Neutrophil (primary cell): Measurements from ENCODE around the gene ADCY3.
A peak's percentile ranks its signal among the peaks of the same experiment; 100 is the strongest.

Source experiments
- H3K27ac ChIP-seq: fragments of 200-600 bp; sonication (generic); 2 replicates; pipeline ENCODE4 v1.5.1; 2016; ENCODE audit warnings: mild to moderate bottlenecking, moderate library complexity
- H3K27me3 ChIP-seq: fragments of 200-600 bp; sonication (generic); 2 replicates; pipeline ENCODE4 v1.6.0; 2016; ENCODE audit warnings: mild to moderate bottlenecking
- H3K36me3 ChIP-seq: fragments of 200-600 bp; sonication (generic); 2 replicates; pipeline ENCODE4 v1.5.1; 2017
- H3K4me1 ChIP-seq, 2 experiments: fragments of 200-600 bp in 1 of 2; sonication (generic) in 1 of 2; 1 replicate in 1 of 2; 2 replicates in 1 of 2; pipeline versions ENCODE4 v1.5.1 to v1.6.1; 2013 to 2016; ENCODE audit warnings: low read depth in 1 of 2, low read length in 1 of 2, mild to moderate bottlenecking in 1 of 2, moderate library complexity in 1 of 2; ENCODE audit not compliant: control insufficient read depth in 1 of 2, insufficient read depth in 1 of 2
- H3K4me3 ChIP-seq, 2 experiments: fragments of 200-600 bp in 1 of 2; sonication (generic) in 1 of 2; 1 replicate in 1 of 2; 2 replicates in 1 of 2; pipeline ENCODE4 v1.5.1; 2013 to 2016; ENCODE audit warnings: low read depth in 1 of 2, low read length in 1 of 2, mild to moderate bottlenecking in 1 of 2, moderate library complexity in 1 of 2
- H3K9me3 ChIP-seq: fragments of 200-600 bp; sonication (generic); 2 replicates; pipeline ENCODE4 v1.5.1; 2016
- CTCF ChIP-seq: fragments of 200-600 bp; sonication (generic); IDR thresholded peaks from 2 replicates; pipeline ENCODE4 v1.5.1; 2016; ENCODE audit warnings: antibody characterized with exemption

Gene ADCY3

DNA sequence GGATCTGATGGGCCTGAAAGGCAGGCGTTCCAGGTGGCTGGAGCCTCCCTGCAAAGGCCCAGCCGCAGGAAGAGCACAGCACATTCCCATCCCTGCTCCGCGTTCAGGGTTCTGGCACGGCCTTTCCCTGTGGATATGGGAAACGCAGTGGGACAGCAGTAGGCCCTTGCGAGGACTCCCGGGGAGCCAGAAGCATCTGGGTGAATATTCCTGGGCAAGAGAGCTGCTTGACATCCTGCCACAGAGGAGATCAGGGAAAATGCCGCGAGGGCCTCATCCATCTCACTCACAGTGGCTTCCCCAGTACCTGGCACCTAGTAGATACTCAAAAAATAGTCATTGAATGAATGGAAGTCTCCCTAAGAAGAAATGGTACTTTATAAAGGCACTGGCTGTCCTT lies 3.1 kb upstream of the ADCY3 start:
- H3K9me3 ChIP-seq = no peaks in the 10 kb centered on the region
- peaks cover 23 to 28% of the 10 kb centered on the region in 2 experiments for H3K4me1 ChIP-seq
- no peaks in the 10 kb centered on the region for H3K36me3 ChIP-seq
- TF ChIP-seq CTCF = no peak
- H3K27ac ChIP-seq = no peak overlapping the region
- H3K4me3 ChIP-seq = no peak overlapping the region
- H3K27me3 ChIP-seq = peaks cover 73% of the 10 kb centered on the region

DNA sequence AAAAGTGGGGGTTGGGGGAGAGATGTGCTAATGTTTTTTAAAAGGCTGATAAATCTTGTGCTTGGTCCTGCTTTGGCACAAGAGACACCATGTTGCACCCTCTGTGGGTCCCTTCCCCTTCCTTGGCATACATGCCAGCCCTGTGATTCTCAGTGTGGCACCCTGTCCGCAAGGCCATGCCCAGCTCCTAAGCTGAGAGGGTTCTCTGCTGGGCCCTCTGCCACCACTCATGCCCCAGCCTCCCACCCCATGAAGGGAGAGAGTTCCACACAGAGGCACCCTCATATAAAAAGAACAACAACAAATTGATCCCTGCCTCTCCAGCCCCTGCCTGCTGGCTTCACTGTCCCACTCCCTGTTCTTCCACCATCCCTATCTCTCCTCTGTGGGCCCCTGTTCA lies 2.5 kb upstream of the ADCY3 start:
- no peak overlapping the region for H3K4me3 ChIP-seq
- peaks cover 23 to 28% of the 10 kb centered on the region in 2 experiments for H3K4me1 ChIP-seq
- H3K36me3 ChIP-seq = no peaks in the 10 kb centered on the region
- no peaks in the 10 kb centered on the region for H3K9me3 ChIP-seq
- H3K27me3 ChIP-seq = peaks cover 79% of the 10 kb centered on the region
- H3K27ac ChIP-seq = no peak overlapping the region
- TF ChIP-seq CTCF = no peak

DNA sequence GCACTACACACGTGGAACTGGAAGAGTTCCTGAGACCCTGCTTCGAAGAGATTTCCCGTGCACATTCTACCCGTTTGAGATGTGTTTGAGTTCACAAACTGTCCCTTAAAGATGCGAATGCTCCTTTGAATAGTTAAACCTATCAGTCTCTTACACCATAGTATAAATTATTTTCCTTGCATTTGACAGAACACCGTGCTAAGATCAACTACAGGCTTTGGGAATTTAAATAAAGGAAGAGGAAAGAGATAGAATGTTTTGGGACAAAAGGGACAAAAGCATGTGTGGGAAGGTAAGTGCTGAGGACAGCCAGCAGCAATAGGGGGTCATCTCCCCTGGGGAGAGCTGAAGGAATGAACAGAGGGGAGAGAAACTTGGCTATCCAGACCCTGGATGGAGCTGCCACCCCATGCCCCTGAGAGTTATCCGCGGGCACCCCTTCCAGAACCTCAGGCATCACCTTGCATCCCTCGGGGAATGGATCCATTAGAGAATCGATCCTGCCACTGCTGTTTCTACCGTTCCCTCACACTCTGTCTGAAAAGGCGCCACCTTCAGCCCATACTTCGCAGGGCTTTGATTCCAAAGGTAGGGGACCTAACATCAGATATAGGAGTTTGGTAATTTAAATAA lies 888 bp upstream of the ADCY3 start:
- Histone ChIP-seq H3K4me1 (peaks cover 11 to 16% of the 10 kb centered on the region in 2 experiments), H3K4me3 (peak overlapping the region; percentile 34 to 54), H3K9me3 (no peaks in the 10 kb centered on the region), H3K27me3 (peaks cover 72% of the 10 kb centered on the region), H3K27ac (no peak overlapping the region), H3K36me3 (no peaks in the 10 kb centered on the region)
- no peak for TF ChIP-seq CTCF

GRCh38 chr2:24919506-24920097 lies 435 bp downstream of the ADCY3 start:
- no peaks in the 10 kb centered on the region for H3K36me3 ChIP-seq
- peaks cover 11 to 15% of the 10 kb centered on the region in 2 experiments for H3K4me1 ChIP-seq
- peak overlapping the region; percentile 23 to 38 for H3K4me3 ChIP-seq
- no peaks in the 10 kb centered on the region for H3K9me3 ChIP-seq
- H3K27me3 ChIP-seq = peaks cover 63% of the 10 kb centered on the region
- no peak overlapping the region for H3K27ac ChIP-seq
- TF ChIP-seq CTCF = no peak

GRCh38 chr2:24919037-24919505 lies 966 bp downstream of the ADCY3 start:
- Histone ChIP-seq H3K9me3 (no peaks in the 10 kb centered on the region), H3K4me1 (peaks cover 11 to 15% of the 10 kb centered on the region in 2 experiments), H3K4me3 (peak overlapping the region; percentile 23 to 38), H3K36me3 (no peaks in the 10 kb centered on the region), H3K27me3 (peaks cover 61% of the 10 kb centered on the region), H3K27ac (no peak overlapping the region)
- no peak for TF ChIP-seq CTCF
